Measurements from ENCODE around the gene SH3PXD2A. TPM values are rescaled to one million over a fixed set of nuclear protein-coding genes. Genes with fewer than 3 reads are reported as not detected.

The SH3PXD2A gene
- total and polyA plus RNA-seq, 12 donors: 5.7 to 34.5 (median 19.2) TPM

DNA sequence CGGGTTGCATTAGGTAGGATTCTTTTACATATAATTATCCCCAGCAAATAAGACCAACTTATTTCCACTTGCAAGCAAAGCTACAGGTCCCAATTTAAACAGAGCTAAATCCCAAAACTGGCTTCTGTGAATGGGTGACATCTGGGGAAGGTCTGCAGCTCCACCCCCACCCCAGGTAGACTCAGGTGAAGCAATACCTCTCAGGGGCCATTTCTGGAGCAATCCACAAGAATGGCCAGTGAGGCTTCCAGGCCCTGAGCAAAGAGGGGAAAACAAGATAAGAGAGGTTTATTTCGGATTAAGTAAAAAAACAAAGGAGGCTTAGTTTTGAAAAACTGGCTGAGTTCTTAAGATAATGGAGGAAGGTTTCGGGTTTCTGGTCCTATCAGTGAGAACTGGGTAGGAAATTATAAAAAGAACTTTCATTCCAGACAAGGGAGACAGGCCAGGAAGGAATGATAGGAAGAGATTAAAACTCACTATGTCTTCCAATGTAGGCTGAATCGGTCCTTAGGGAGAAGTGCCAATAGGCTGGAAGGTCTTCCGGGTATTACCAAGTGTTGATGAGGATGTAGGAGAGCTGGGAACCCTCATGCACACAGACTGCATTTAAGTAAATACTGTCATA lies 25.4 kb downstream of the SH3PXD2A start:
- H3K4me3 ChIP-seq: no peak overlapping the region
- WGBS, 4 donors: 65 to 77% (median 68%) methylated on average over 5 of the region's 5 CpGs

DNA sequence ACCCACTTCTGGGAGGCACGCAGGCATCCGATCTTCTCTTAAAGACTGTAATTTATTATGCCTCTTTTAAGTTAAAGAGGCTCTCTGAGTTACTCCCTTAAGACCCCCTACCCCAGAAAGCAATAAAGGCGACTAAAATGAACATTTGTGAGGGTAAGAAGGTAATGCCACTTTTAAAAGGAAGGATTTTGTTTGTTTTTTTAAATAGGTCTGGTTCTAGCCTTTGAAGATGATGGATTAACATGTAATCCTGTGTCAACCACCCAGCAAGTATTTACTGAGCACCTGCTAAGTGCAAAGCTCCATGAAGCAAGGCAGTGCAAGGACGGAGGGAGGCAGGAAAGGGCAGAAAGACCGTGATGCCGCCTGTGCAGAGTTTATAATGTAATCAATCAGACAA lies 26.1 kb downstream of the SH3PXD2A start:
- intact Hi-C loops (cut with DNase I): no loop called here
- WGBS, 4 donors: 76 to 86% (median 83%) methylated on average over 6 of the region's 6 CpGs
- Histone ChIP-seq H3K27ac (no peak overlapping the region), H3K9me3 (replicated peaks in 1 of 3) (no peaks in the 10 kb centered on the region), H3K4me1 (replicated peaks in 1 of 2) (peaks cover 0 to 9% of the 10 kb centered on the region in 2 donors), H3K4me3 (no peak overlapping the region), H3K27me3 (no peaks in the 10 kb centered on the region), H3K36me3 (replicated peaks in 1 of 2) (no peaks in the 10 kb centered on the region)
- TF ChIP-seq POLR2A (IDR thresholded peaks at IDR 0.05): no peak
- TF ChIP-seq, protein P1, sequence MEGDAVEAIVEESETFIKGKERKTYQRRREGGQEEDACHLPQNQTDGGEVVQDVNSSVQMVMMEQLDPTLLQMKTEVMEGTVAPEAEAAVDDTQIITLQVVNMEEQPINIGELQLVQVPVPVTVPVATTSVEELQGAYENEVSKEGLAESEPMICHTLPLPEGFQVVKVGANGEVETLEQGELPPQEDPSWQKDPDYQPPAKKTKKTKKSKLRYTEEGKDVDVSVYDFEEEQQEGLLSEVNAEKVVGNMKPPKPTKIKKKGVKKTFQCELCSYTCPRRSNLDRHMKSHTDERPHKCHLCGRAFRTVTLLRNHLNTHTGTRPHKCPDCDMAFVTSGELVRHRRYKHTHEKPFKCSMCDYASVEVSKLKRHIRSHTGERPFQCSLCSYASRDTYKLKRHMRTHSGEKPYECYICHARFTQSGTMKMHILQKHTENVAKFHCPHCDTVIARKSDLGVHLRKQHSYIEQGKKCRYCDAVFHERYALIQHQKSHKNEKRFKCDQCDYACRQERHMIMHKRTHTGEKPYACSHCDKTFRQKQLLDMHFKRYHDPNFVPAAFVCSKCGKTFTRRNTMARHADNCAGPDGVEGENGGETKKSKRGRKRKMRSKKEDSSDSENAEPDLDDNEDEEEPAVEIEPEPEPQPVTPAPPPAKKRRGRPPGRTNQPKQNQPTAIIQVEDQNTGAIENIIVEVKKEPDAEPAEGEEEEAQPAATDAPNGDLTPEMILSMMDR (IDR thresholded peaks at IDR 0.05): no peak
- DNase-seq: no peak

More for the DNA sequence above, 25.4 kb downstream of the SH3PXD2A start:
- Histone ChIP-seq H3K9me3 (replicated peaks in 1 of 3) (no peaks in the 10 kb centered on the region), H3K4me1 (replicated peaks in 1 of 2) (peaks cover 0 to 11% of the 10 kb centered on the region in 2 donors), H3K27ac (no peak overlapping the region), H3K27me3 (no peaks in the 10 kb centered on the region), H3K36me3 (replicated peaks in 1 of 2) (no peaks in the 10 kb centered on the region)
- TF ChIP-seq, protein P1 (IDR thresholded peaks at IDR 0.05): no peak
- TF ChIP-seq POLR2A (IDR thresholded peaks at IDR 0.05): no peak
- no peak for DNase-seq
- intact Hi-C loops (cut with DNase I): no loop called here

DNA sequence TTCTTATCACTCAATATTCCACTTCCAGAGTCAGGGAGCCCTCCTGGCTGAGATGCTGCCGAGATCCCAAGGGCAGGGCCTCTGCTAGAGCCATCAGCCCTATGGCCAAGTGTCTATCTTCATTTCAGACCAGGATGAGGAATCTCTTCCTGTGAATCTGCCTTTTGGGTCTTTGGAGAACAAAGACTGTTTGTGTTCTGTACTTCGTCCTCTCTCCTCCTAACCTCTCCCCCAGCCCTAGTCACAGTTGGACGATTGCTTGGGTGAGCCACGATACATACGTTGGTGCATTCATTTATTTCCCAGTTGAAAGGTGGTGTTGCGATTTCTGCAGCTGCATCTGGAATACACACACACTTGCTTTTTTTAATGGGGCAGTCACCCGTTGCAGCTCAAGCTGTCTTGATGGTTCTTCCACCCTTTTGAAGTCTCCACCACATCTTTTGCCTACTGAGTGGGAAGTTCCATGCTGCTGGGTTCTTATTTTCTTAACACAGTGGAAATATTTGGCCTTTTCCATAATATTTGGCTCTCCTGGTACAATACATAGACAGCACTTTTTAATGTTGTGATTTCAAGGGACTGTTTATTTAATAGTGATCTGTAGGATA lies 26.7 kb downstream of the SH3PXD2A start:
- no peak for DNase-seq
- 70 to 83% (median 79%) methylated on average over 7 of the region's 7 CpGs for WGBS, 4 donors
- Histone ChIP-seq H3K4me3 (no peak overlapping the region), H3K9me3 (replicated peaks in 1 of 3) (no peaks in the 10 kb centered on the region), H3K4me1 (replicated peaks in 1 of 2) (peaks cover 0 to 4% of the 10 kb centered on the region in 2 donors), H3K27ac (no peak overlapping the region), H3K36me3 (replicated peaks in 1 of 2) (no peaks in the 10 kb centered on the region), H3K27me3 (no peaks in the 10 kb centered on the region)
- TF ChIP-seq, protein P1 (IDR thresholded peaks at IDR 0.05): no peak
- no peak for TF ChIP-seq POLR2A (IDR thresholded peaks at IDR 0.05)
- intact Hi-C loops (cut with DNase I): no loop called here

DNA sequence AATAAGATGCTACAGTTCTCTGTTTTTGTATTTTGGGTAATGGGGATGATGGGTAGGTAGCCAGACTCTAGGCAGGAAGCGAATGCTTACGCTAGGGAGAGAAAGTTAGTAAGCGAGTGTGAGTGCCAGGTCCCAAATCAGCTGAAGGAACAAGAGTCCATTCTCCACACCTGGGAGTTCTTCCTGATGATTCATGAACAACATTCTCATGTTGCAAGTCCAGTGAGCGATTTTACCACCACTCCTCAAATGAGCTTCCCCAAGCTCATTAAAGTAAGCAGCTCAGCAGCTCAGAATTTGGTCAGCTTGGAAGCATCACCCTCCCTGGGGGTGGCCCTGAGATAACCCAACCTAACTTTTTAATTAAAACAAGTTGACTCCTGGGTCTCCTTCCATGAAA lies 27.3 kb downstream of the SH3PXD2A start:
- no peaks in the 10 kb centered on the region for H3K9me3 ChIP-seq (replicated peaks in 1 of 3)
- no peaks in the 10 kb centered on the region for H3K4me1 ChIP-seq (replicated peaks in 1 of 2)
- no peaks in the 10 kb centered on the region for H3K27me3 ChIP-seq
- H3K27ac ChIP-seq: no peak overlapping the region
- H3K36me3 ChIP-seq (replicated peaks in 1 of 2): no peaks in the 10 kb centered on the region
- TF ChIP-seq, protein P1 (IDR thresholded peaks at IDR 0.05): no peak
- TF ChIP-seq POLR2A (IDR thresholded peaks at IDR 0.05): no peak
- H3K4me3 ChIP-seq: no peak overlapping the region
- WGBS, 4 donors: 88 to 98% (median 95%) methylated on average over 3 to 4 of the region's 4 CpGs
- DNase-seq: no peak
- intact Hi-C loops (cut with DNase I): no loop called here

Data from adrenal gland (tissue), 12 donors.